Activated CD4-positive, alpha-beta T cell treated with anti-CD3 and anti-CD28 coated beads, Interleukin-2, amount 50 U/mL, for 16 hours (primary cell): Measurements from ENCODE around the gene BRIP1.
"Not testable (repeated sequence)": the region's sequence is repeated elsewhere in the genome, so short reads cannot be mapped to it uniquely, and the experiment has no call there.

Source experiments
- DNase-seq: peaks from one replicate; pipeline ENCODE4 v3.0.0-alpha.2; 2020

Gene BRIP1

DNA sequence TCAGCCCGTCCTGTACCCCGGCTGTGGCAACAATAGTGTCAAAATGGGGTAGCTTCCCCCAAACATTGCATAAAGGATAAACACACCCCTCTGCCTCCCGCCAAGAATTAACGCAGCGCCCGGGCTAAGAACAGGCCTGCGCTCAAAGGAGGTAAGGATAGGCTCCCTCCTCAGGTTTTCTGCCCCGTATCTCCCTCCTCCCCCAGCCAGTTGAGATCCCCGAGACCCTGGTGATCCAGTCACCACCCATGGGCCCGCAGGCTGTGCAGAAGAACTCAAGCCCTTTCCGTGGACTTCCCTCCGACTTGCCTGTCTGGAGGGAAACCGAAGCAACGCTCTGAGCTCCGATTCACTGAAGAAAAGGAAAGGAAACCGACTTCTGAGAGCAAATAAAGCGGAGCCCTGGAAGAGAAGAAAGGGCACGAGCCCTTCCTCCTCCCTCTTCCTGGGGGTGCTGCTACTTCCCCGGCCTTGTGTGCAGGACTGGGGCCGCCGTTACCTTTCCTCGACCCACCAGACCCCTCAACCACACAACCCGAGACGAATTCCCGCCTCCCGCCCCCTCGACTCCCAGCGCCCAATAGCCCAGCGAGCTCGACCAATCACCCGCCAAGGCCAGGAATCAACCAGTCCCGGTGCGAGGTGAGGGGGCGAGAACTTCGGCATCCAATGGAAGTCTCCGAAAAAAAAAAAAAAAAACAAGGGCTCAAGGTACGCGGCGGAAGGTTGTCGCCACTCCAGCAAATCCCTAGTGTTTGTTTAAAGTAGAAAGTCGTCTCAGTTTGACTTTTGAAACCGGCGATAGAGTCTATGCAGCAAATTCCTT lies at the start of gene BRIP1:
Gene BRIP1 (minus strand): TSS at position 554 of the 826 bp plus-strand sequence. CDS start 1,989 bp downstream, outside the sequence.
- DNase-seq: peak; percentile 94

DNA sequence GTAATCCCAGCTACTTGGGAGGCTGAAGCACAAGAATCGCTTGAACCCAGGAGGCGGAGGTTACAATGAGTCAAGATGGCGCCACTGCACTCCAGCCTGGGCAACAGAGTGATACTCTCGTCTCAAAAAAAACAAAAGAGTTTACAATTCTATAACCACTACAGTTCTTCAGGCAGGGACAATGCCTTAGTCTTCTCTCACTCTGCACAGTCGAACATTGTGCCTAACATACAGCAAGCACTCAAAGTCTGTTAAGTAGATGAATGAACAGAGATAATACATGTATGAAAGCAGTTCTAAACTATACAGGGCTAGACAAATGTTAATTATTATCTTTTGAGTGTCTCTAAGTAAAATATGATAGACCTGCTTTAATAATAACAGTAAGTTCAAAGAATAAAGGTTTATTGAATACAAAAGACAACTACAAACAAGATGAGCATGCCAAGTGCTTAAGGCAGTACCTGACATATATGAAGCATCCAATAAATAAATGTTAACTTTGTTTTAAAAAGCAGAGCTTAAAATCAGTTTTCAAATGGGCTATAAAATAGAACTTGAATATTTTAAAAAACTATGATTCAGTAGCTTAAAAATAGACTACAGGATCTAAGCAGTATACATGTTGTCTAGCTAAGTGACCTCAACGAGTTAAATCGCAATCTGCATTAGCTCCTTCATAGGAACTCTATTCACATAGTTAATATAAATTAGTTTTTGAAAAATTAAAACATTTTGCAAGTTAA lies 45.1 kb upstream of the BRIP1 start:
- no peak for DNase-seq

- DNase-seq: no peak
Observed at GRCh38 chr17:61907361-61907760, 44.0 kb upstream of the BRIP1 start.

GRCh38 chr17:61904094-61904710 lies 40.9 kb upstream of the BRIP1 start:
- DNase-seq: peak; percentile 58

- no peak for DNase-seq
Observed at GRCh38 chr17:61903251-61903650, 39.9 kb upstream of the BRIP1 start.

GRCh38 chr17:61897548-61898180 lies 34.3 kb upstream of the BRIP1 start:
- no peak for DNase-seq

DNA sequence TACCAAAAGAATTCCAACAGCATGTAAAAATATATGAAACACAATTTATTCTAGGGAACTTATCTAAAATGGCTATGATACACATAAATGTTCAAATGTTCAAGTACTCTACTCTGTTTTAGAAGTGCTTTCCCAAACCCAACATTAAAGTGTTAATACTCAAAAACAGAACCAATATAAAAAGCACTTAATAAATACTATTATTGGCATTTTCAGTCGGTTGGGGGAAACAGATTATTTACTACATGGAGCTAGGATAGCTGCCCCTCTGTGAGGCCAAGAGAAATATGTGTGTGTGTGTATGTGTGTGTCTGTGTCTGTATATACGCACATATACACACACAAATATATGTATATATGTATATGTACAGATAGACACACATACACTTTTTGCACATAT lies 32.1 kb upstream of the BRIP1 start:
- DNase-seq: no peak

DNA sequence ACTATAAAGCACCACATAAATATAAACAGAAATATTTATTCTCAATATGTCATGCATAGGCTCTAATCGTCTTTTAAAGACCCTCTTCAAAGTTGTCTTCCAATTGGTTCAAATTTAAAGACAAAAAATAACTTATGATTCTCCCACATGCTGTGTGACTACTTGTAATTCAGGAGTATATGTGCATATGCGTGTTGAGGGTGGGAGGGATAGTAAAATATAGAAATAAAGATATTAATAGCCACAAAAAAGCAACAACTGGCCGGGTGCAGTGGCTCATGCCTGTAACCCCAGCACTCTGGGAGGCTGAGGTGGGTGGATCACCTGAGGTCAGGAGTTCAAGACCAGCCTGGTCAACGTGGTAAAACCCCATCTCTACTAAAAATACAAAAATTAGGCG lies 31.0 kb upstream of the BRIP1 start:
- not testable (repeated sequence) for DNase-seq

DNA sequence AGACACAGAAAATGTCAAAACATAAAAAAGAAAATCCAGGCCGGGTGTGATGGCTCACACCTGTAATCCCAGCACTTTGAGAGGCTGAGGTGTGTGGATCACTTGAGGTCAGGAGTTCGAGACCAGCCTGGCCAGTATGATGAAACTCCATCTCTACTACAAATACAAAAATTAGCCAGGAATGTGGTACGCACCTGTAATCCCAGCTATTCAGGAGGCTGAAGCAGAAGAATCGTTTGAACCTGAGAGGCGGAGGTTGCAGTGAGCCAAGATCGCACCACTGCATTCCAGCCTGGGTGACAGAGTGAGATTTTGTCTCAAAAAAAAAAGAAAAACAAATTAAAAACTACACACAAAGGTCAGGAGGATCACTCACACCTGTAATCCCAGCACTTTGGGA lies 24.4 kb upstream of the BRIP1 start:
- not testable (repeated sequence) for DNase-seq

DNA sequence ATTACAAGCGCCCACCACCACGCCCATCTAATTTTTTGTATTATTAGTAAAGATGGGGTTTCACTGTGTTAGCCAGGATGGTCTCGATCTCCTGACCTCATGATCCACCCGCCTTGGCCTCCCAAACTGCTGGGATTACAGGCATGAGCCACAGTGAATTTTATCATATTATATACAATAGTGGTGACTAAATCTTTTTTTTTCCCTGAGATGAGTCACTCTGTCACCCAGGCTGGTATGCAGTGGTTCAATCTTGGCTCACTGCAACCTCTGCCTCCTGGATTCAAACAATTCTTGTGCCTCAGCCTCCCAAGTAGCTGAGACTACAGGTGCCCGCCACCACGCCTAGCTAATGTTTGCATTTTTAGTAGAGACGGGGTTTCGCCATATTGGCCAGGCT lies 22.5 kb upstream of the BRIP1 start:
- not testable (repeated sequence) for DNase-seq

DNA sequence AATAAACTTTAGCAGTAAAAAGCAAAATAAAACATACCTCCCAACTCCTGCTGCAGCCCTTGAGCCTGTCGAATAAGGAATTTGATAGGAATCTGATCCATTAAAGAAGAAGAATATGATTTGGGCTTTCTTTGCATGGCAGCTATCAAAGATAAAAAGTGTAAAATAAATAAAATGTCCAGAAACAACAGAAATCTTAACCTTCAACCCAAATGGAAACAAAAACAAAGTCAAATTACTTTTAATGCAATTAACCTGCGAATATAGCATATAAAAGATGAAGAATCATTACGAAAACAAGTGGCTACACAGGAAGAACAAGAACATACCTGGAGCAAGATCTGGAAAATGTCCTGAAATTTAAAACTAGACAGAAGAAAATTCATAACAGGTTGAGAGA lies 21.5 kb upstream of the BRIP1 start:
- DNase-seq: no peak

GRCh38 chr17:61880589-61881102 lies 17.3 kb upstream of the BRIP1 start:
- DNase-seq: no peak

- DNase-seq: no peak
Observed at GRCh38 chr17:61878984-61879612, 15.8 kb upstream of the BRIP1 start.

DNA sequence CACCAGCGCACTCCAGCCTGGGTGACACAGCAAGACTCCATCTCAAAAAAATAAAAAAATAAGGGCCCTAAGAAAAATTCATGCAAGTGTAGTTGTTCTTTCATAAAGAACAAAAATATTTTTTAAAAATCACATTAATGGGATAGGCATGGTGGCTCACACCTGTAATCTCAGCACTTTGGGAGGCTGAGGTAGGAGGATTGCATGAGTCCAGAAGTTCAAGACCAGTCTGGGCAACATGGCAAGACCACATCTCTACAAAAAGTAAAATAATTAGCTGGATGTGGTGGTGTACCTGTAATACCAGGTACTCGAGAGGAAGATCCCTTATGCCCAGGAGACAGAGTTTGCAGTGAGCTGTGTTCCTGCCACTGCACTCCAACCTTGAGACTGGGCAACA lies 15.2 kb upstream of the BRIP1 start:
- DNase-seq: no peak

DNA sequence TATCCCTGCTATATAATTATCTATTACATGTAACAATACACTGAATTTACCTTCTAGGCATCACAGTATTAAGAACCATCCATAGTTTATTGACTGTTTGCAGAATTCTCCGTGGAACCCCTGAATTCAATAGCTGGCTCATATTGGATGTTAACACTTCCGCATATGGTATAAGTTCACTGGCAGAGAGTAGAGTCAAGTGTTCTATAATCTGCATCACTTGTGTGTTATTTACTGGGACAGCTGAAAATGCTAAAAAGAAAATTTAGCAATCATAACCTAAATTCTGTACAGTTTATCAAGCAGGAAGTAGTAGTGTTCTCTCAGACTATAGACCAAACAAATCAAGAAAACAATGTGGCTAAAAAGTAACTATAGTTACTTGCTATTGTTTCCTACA lies 14.5 kb upstream of the BRIP1 start:
- no peak for DNase-seq

DNA sequence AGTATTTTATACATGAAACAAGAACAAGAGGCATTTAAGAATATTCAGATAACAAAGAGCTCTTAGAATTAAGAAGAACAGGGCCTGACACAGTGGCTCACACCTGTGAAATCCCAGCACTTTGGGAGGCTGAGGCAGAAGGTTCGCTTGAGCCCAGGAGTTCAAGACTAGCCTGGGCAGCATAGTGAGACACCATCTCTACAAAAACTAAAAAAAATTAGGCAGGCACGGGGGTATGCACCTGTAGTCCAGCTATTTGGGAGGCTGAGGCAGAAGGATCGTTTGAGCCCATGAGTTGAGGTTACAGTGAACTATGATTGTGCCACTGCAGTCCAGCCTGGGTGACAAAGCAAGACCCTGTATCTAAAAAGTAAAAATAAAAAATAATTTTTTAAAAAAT lies 12.5 kb upstream of the BRIP1 start:
- DNase-seq: no peak

GRCh38 chr17:61875285-61875684 lies 12.0 kb upstream of the BRIP1 start:
- no peak for DNase-seq

DNA sequence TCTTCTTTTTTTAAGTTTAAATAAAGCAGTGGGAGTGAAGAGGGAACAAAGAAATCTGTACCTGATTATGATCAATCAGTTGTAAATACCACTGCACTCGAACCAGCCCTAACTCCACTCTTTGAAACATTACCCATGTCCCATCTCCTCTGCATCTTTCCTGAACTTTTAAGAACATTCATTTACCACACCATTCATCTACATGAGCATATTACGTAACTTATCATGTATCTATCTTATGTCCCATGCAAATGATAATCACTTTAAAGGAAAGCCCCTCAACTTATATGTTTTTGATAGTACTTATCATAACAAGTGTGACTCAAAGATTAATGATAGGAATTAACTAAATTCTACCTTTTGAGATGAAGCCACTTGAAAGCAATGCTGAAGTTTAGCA lies 10.7 kb upstream of the BRIP1 start:
- DNase-seq: no peak

DNA sequence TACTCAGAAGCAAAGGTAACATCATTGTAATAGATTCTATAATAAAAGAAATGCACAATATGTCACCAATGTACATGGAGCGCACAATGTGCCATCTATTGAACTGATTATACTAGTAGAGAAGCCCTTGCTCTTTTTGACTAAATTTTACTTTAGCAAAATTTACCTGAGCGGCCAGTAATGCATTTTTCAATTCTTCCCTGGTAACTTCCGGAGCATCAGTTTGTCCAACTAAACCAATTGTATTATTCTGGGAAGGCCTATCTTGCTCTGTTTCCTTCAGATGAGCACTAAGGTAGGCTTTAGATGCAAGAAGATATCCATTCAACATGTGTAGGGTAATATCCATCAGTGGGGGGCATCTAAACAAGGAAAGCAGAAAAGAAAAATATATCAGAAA lies 8.8 kb upstream of the BRIP1 start:
- DNase-seq: no peak

- no peak for DNase-seq
Observed at GRCh38 chr17:61869138-61869537, 5.8 kb upstream of the BRIP1 start.

DNA sequence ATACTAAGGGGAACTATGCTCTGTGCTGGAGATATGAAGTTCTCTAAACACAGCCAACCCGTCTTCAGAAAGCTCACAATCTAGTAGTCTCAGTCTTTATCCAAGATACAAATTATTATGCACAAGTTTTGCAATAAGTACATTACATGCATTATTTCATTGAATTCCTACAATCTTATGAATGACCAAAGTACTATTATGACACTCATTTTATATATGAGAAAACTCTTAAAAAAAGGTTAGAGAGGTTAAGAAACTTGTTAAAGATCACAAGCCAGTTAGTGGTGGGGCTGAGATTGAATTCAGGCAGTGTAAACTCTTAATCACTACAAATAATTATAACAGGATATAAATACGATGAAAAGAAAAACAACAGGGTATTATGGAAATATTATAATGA lies 4.7 kb upstream of the BRIP1 start:
- DNase-seq: no peak

- no peak for DNase-seq
Observed at GRCh38 chr17:61867033-61867432, 3.7 kb upstream of the BRIP1 start.

- DNase-seq: no peak
Observed at GRCh38 chr17:61863801-61864126, 436 bp upstream of the BRIP1 start.
